ENCODE data around the gene S1PR4. TPM values are rescaled to one million over a fixed set of nuclear protein-coding genes. Genes with fewer than 3 reads are reported as not detected.
"Not testable (repeated sequence)": the region's sequence is repeated elsewhere in the genome, so short reads cannot be mapped to it uniquely, and the experiment has no call there.

The S1PR4 gene
- total RNA-seq, 1 experiment from 2014 or later, result 0.26 TPM

DNA sequence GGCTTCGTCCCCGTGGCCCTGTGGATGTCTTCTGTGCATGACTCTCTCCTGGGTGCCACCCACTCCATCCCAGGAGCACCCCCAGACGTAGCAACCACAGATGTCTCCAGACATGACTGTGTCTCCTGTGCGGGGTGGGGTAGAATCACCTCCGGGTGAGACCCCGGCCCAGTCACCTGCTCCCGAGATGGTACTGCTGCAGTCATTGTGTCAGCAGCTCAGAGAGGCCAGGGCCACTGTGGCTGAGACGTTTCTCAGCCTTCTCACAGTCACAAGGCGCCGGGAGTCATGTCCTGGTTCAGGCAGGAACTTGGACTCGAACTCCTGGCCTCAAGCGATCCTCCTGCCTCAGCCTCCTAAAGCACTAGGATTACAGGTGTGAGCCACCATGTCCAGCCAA lies 23.8 kb downstream of the S1PR4 start:
- DNase-seq (ENCODE audit: low read depth, low spot score) (no peak), ATAC-seq (no peak)
- ChIA-PET POLR2A (interaction anchor here (0.5 kb wide), 1 partner anchor 727 kb away, joined by 10 read pairs; no protein-coding TSS in a partner anchor), CTCF (interaction anchor here (0.7 kb wide), 1 partner anchor 979 kb away, joined by 3 read pairs; no protein-coding TSS in a partner anchor)
- H3K4me3 ChIP-seq (ENCODE audit: low read depth in 2 of 2, low read length in 2 of 2), result no peak overlapping the region
- intact Hi-C loops (cut with micrococcal nuclease; ENCODE audit: unreplicated experiment) (no loop called here), in situ Hi-C loops (cut with HindIII; ENCODE audit: low pct_unique_long_range_greater_than_20kb, low sequenced_read_pairs) (no loop called here)
- no peak overlapping the region for H3K27ac ChIP-seq (ENCODE audit: low read length)
- TF ChIP-seq POLR2AphosphoS5 (IDR thresholded peaks at IDR 0.05; ENCODE audit: low read depth, low read length), result no peak
- no peaks in the 10 kb centered on the region for H3K9me3 ChIP-seq (ENCODE audit: control insufficient read depth, insufficient read depth, low read depth, low read length)
- BruUV-seq (replicated peaks), result no TSS peak
- no peaks in the 10 kb centered on the region for H3K27me3 ChIP-seq (ENCODE audit: control insufficient read depth, insufficient read depth, low read length)
- H3K4me1 ChIP-seq (ENCODE audit: control insufficient read depth, insufficient read depth, low read length), result no peaks in the 10 kb centered on the region
- H3K36me3 ChIP-seq (ENCODE audit: control insufficient read depth, insufficient read depth, low read length), result no peaks in the 10 kb centered on the region

DNA sequence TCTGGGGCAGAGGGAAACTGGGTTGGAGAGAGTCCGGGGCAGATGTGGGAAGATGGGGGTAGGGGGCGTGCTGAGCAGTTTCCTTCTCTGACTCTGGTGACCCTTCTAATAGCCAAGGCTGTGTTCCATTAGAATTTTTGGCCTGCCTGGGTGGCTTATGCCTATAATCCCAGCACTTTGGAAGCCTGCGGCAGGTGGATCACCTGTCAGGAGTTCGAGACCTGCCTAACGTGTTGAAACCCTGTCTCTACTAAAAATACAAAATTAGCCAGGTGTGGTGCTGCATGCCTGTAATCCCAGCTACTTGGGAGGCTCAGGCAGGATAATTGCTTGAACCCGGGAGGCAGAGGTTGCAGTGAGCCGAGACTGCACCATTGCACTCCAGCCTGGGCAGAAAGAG lies 24.3 kb downstream of the S1PR4 start:
- H3K27me3 ChIP-seq (ENCODE audit: control insufficient read depth, insufficient read depth, low read length); H3K36me3 ChIP-seq (ENCODE audit: control insufficient read depth, insufficient read depth, low read length); H3K4me3 ChIP-seq (ENCODE audit: low read depth in 2 of 2, low read length in 2 of 2); CTCF ChIA-PET; ATAC-seq; H3K9me3 ChIP-seq (ENCODE audit: control insufficient read depth, insufficient read depth, low read depth, low read length); intact Hi-C loops (cut with micrococcal nuclease; ENCODE audit: unreplicated experiment); in situ Hi-C loops (cut with HindIII; ENCODE audit: low pct_unique_long_range_greater_than_20kb, low sequenced_read_pairs); DNase-seq (ENCODE audit: low read depth, low spot score); BruUV-seq (replicated peaks); H3K4me1 ChIP-seq (ENCODE audit: control insufficient read depth, insufficient read depth, low read length); H3K27ac ChIP-seq (ENCODE audit: low read length): not testable (repeated sequence)
- POLR2A ChIA-PET, result interaction anchor here (0.5 kb wide), 1 partner anchor 727 kb away, joined by 10 read pairs; no protein-coding TSS in a partner anchor

DNA sequence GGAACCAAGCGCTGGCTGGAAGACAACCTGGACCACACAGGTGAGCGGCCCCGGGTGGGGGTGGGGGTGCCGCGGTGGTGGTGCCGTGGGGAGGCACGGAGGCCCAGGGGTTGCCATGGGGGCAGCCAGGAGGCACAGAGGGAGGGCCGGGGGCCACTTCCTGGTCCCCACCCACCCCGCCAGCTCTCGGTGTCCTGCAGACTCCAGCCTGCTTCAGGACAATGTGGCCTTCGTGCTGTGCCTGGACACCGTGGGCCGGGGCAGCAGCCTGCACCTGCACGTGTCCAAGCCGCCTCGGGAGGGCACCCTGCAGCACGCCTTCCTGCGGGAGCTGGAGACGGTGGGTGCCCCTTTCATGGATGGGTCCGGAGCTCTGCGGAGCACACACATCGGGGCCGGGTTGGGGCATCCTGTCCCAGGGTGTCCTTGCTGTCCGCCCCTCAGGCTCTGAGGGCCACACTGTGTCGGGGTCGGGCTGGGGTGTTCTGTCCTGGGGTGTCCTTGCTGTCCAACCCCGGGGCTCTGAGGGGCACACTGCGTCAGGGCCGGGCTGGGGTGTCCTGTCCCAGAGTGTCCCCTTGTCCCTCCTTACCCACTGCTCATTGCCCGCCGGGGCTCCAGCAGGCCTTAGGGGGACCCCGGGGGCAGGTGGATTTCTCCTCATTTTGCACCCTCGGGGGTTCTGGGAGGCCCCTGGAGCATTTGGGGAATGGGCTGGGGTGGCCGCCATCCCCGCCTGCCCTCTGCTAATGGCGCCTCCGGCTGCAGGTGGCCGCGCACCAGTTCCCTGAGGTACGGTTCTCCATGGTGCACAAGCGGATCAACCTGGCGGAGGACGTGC lies 25.5 kb downstream of the S1PR4 start:
- Histone ChIP-seq H3K9me3 (ENCODE audit: control insufficient read depth, insufficient read depth, low read depth, low read length) (no peaks in the 10 kb centered on the region), H3K27ac (ENCODE audit: low read length) (no peak overlapping the region), H3K27me3 (ENCODE audit: control insufficient read depth, insufficient read depth, low read length) (no peaks in the 10 kb centered on the region), H3K36me3 (ENCODE audit: control insufficient read depth, insufficient read depth, low read length) (no peaks in the 10 kb centered on the region), H3K4me3 (ENCODE audit: low read depth in 2 of 2, low read length in 2 of 2) (no peak overlapping the region), H3K4me1 (ENCODE audit: control insufficient read depth, insufficient read depth, low read length) (no peaks in the 10 kb centered on the region)
- no TSS peak for BruUV-seq (replicated peaks)
- no peak for DNase-seq (ENCODE audit: low read depth, low spot score)
- ATAC-seq, result no peak
- ChIA-PET CTCF (no interaction called here), POLR2A (no interaction called here)
- intact Hi-C loops (cut with micrococcal nuclease; ENCODE audit: unreplicated experiment) (no loop called here), in situ Hi-C loops (cut with HindIII; ENCODE audit: low pct_unique_long_range_greater_than_20kb, low sequenced_read_pairs) (no loop called here)
- TF ChIP-seq, protein P1, sequence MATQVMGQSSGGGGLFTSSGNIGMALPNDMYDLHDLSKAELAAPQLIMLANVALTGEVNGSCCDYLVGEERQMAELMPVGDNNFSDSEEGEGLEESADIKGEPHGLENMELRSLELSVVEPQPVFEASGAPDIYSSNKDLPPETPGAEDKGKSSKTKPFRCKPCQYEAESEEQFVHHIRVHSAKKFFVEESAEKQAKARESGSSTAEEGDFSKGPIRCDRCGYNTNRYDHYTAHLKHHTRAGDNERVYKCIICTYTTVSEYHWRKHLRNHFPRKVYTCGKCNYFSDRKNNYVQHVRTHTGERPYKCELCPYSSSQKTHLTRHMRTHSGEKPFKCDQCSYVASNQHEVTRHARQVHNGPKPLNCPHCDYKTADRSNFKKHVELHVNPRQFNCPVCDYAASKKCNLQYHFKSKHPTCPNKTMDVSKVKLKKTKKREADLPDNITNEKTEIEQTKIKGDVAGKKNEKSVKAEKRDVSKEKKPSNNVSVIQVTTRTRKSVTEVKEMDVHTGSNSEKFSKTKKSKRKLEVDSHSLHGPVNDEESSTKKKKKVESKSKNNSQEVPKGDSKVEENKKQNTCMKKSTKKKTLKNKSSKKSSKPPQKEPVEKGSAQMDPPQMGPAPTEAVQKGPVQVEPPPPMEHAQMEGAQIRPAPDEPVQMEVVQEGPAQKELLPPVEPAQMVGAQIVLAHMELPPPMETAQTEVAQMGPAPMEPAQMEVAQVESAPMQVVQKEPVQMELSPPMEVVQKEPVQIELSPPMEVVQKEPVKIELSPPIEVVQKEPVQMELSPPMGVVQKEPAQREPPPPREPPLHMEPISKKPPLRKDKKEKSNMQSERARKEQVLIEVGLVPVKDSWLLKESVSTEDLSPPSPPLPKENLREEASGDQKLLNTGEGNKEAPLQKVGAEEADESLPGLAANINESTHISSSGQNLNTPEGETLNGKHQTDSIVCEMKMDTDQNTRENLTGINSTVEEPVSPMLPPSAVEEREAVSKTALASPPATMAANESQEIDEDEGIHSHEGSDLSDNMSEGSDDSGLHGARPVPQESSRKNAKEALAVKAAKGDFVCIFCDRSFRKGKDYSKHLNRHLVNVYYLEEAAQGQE (IDR thresholded peaks at IDR 0.05; ENCODE audit: insufficient read depth in 1 of 2, low read depth in 2 of 2, low read length in 1 of 2), result no peak
- TF ChIP-seq, protein P2, sequence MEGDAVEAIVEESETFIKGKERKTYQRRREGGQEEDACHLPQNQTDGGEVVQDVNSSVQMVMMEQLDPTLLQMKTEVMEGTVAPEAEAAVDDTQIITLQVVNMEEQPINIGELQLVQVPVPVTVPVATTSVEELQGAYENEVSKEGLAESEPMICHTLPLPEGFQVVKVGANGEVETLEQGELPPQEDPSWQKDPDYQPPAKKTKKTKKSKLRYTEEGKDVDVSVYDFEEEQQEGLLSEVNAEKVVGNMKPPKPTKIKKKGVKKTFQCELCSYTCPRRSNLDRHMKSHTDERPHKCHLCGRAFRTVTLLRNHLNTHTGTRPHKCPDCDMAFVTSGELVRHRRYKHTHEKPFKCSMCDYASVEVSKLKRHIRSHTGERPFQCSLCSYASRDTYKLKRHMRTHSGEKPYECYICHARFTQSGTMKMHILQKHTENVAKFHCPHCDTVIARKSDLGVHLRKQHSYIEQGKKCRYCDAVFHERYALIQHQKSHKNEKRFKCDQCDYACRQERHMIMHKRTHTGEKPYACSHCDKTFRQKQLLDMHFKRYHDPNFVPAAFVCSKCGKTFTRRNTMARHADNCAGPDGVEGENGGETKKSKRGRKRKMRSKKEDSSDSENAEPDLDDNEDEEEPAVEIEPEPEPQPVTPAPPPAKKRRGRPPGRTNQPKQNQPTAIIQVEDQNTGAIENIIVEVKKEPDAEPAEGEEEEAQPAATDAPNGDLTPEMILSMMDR (IDR thresholded peaks at IDR 0.05), result no peak
- TF ChIP-seq POLR2AphosphoS5 (IDR thresholded peaks at IDR 0.05; ENCODE audit: low read depth, low read length) (no peak), TCF7L2 (IDR thresholded peaks at IDR 0.05; ENCODE audit: low read depth, low read length) (no peak)
